Measurements from ENCODE around the gene CACHD1.

Gene CACHD1

DNA sequence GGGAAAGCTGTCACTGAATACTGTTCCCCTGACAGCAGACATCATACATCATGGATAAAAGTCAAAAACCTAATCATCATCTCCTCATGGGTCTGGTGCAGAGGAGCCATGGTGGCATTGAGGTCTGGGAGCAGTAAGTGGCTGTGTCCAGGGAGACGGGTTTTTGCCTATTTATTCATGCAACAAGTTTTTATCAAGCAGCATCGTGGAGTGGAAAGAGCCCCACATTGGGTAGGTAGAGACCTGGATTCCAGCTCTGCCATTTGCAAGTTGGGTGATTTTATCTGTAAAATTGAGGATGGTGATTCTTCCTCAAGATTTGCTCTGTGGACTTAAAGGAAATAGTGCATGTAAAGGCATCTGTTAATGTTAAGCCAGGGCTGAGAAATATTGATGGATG lies 4.2 kb downstream of the CACHD1 start:
- DNase-seq, result no peak

DNA sequence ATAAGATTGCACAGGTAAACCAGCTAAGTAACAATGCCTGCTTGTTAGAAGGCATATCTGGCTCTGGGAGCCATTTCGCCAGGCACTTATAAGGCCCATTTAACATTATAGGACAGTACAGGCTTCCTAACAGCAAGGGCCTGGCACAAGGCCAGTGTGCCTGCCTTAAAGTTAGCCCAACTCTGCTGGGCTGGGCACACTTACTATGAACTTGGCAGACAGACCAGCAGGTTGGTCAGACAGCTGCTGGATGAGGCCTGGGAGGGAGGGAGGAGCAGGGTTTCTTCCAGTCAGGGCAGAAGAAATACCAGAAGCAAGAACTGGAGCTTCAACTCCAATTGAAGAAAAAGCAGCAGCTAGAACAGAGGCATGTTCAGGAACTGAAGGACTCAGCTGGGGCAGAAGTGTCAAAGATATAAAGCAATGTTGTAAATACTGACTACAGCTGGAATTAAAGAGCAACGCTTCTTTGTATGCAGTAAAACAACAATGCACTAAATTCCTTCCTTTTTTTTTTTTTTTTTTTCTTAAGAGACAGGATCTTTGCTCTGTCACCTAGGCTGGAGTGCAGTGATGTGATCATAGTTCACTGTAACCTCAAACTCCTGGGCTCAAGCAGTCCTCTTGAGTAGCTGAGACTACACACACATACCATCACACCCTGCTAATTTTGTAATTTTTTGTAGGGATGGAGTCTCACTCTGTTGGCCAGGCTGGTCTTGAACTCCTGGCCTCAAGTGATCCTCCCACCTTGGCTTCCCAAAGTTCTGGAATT lies 4.9 kb downstream of the CACHD1 start:
- DNase-seq, result no peak

DNA sequence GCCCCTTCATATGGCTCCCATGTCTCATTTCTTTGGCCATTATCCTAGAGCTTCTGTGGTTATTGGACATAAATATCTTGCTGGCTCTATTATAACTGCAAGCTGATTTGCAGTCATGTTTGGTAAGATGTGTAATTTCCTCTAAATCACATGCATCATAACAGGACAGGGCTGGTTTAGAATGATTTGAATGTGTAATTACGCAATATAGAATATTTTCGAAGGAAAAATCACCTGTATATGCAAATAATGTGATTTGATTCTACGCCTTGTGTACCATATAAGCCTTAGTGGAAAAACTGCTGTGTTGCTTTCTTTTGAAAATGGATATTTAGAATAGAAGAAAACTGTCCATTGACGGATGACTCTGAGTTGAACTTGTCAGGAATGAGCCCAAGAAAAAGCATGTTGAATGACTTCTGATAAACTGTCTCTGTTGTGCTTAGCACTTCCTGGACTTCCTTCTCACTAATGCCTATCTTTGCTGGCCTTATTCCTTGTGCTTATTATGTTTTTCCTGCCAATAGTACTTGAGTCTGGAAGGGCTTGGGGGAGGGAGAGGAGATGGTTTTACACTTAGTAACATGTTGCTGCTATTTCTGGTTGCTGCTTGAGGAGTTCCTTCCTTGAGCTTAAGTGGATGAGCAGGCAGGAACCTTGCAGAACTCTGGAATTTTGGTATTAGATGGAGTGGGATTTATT lies 6.5 kb downstream of the CACHD1 start:
- DNase-seq, result no peak

DNA sequence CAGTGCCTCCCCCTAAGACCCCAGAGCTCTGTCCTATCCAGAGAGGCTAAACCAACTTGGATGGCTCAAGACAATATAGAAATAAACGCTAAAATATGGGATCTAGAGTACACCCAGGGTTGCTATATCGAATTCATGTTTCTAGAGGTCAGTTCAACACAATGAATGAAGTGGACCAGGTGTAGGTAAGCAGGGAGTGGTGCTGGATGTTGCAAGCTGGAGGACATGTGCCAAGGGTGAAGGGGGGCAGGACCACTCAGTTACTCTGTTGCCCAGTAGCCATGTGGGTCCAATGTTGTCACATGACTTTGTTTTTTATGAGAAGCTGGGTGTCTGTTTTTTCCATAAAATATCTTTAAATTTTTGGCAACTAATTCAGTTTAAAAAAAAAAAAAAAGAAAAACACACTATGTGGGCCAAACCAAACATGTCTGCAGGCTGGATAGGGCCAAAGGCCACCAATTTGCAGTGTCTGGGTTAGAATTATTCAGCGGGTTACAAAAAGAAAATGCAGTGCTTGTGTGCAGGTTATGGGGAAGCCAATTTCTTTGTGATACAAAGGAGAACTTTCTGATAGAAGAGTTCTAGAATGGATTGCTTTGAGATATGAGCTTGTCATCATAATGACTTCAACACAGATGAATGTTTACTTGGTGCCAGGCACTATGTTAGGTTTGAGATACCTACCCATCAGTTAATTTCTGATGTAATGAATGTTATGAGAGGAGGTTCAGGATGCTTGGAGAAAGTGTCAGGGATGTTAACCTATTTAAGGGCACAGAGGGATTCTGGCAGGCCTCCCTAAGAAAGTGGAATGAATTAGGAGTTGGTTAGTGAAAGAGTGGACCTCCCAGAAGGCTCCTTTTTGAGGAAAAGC lies 8.9 kb downstream of the CACHD1 start:
- no peak for DNase-seq

DNA sequence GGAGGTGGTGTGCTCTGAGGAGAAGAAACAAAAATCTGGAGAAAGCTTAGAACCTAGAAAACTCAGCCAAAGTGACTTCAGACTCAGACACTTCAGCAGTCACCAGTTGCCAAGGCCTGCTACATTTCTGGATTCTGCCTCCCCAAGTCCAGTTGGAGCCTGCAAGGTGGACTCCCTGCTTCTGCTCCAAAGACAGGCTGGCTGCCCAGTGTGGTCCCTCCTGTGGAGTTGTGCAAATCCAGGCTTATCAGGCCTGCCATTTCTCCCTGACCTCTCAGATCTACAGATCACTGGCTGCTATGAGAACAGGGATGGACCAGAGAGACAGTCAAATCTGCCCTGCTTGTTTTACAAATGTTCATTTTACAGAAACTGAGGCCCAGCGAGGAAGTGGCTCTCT lies 9.9 kb downstream of the CACHD1 start:
- no peak for DNase-seq

DNA sequence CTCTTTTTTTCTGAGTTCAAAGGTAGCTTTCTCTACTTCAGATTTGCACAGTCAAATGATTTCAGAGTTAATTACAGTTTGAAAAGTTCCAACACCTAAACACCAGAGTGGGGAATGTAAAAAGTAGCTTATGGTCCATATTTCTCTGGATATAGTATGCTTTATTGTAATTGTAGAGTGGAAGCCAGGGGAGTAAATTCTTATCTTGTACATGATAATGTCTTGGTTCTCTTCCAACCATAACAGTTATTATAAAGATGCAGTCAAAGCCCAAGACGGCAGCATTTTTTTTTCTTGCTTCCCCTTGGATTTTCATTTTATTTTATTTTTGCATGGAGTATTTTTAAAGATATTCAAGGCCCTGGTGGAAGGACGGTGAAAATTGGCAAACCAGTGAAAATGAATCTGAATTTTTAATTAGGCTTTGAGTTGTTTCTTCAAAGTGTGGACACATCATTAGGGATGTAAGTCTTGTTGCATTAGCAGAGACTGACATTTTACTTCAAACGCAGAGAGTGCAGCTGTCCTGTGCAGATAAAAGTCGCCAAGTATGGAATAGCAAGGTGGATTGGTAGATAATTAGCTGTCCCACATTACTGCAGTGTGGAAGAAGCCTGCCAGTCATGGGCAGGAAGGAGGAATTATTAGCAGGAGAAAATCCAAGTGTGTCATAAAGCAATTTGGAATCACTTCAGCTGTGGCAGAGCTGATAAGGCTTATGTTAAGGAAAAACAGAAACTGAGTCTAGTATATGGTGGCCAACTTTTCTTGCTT lies 11.3 kb downstream of the CACHD1 start:
- DNase-seq, result no peak

DNA sequence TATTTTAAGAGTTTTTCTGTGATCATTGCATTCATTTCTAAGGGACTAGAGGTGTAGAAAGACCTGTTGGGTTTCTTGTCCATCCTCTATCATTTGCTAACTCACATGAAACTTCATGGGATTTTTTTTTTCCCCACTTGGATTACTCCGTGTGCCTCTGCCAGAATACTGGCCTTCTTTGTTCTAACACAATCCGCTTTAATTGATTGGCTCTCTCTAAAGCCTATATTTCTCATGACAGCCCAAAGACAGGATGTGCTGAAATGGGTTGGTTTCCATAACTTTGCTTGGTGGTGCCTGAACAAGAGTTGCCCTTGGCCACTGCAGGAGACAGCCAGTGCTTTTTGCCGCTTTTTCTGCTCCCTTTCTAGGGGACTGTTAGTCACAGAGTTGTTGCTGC lies 12.2 kb downstream of the CACHD1 start:
- DNase-seq, result no peak

DNA sequence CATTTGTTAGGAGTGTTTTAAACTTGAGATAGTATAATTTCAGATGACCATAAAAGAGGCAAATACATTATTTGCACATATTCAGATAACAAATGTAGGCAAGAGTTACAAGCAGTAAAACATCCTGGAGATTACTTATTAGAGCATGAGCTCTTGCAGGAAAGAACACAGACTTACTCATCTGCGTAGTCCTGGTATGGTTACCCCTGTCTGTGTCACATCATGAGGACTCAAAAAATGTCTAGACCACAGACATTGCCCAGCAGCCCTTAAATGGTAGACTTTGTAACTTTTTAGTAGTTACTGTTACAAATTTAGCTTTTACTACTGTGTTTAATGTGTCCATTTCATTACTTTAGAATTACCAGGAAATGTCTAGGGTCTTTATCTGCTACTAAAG lies 12.8 kb downstream of the CACHD1 start:
- DNase-seq, result no peak

DNA sequence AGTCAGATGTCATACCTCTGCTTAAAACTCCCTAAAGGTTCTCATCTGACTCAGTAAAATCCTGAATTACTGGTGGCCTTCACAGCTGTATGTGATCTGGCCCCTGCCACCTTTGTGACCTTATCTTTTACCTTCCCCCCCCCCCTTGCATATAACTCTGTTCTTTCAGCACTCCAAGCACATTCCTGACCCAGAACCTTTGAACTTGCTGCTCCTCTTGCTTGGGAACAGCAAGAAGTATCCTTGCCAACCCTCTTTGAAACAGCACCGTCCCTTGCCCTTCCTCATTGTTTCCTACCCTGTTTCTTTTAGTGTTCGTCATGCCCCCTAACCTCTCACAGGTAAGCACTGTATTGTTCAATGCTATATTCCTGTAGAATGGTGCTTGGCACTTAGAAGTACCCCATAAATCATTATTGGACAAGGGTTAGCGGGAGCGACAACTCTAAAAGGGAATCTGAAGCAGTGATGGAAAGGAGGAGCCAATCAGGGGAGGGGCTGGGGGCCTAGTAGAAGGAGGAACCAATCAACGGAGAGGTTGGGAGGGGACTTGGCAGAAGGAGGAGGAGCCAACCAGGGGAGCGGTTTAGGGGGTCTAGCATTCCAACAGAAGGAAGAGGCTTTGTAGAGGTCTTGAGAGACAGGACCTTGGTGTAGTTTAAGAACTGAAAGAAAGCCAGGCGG lies 13.9 kb downstream of the CACHD1 start:
- DNase-seq, result no peak

DNA sequence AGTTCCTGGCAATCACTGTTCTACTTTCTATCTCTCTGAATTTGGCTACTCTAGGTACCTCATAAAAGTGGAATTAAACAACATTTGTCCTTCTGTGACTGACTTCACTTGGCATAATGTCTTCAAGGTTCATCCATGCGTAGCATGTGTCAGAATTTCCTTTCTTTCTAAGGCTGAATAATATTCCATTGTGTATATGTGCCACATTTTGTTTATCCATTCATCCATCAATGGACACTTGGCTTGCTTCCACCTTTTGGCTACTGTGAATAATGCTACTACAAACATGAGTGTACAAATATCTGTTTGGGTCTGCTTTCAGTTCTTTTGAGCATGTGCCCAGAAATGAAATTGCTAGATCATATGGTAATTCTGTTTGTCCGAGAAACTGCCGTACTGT lies 14.7 kb downstream of the CACHD1 start:
- no peak for DNase-seq

DNA sequence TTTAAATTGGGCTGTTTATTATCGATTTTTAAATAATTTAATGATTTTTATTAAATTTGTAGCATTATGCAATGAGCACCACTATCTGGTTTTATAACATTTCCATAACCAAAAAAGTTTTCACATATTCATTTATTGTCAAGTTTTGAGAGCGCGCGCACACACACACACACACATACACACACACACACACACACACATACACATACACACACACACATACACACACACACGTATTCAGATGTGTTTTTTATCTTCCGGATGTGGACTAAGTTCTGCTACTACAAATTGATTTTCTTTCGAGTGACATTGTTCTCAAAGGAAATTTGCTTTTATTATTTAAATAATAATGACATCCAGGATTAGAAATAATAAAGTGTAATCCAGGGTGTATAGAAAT lies 16.3 kb downstream of the CACHD1 start:
- no peak for DNase-seq

DNA sequence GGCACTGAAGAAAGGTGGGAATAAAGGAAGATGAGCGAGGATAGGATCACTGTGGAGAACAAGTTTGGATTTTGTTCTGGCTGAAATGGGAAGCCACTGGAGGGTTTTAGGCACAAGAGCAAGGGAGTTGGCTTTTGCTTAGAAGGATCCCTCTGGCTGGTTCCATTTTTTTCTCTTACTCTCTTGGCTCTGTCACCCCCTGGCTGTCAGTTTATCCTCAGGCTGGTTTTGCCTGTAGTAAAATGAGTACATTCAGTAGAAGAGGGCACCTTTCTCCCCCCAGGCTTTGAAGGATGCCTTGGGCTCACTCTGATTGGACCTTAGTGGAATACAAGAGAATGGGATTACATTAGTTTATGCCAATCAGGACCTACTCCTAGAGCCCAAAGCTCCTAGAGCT lies 17.1 kb downstream of the CACHD1 start:
- DNase-seq, result no peak

DNA sequence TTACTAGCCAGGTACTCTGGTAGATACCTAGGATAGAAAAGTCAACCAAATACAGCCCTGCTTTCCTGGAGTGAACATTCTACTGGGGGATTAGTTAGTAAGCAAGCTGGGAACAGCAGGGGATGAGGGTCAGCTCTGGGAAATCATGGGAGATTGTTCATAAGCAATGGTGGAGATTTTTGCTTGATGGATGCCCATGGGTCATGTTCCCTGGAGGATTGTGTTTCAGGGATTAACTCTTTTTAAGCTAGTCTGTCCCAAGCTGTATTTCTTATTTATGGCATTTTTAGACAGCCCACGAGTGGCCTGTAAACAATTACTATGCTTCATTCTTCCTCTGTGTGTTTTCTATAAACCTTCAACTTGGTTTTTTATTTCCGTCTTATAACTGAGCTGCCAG lies 18.9 kb downstream of the CACHD1 start:
- no peak for DNase-seq

DNA sequence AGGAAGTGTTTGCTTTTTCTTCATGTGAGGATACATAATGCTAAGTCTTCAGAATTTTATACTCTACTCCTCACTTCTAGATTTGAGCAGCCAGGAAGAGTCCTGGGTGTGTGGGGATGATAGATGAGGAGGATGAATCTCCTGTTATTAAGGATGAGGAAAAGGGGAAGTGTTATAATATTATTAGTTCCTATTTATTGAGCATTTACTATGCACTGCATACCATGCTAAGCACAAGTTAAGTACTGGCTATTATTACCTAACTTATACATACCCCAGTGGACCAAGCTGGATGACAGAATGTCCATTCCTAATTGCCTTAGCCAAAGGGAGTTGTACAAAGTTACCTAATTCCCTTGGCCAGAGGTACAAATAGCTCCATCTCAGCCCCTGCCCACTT lies 19.8 kb downstream of the CACHD1 start:
- no peak for DNase-seq

DNA sequence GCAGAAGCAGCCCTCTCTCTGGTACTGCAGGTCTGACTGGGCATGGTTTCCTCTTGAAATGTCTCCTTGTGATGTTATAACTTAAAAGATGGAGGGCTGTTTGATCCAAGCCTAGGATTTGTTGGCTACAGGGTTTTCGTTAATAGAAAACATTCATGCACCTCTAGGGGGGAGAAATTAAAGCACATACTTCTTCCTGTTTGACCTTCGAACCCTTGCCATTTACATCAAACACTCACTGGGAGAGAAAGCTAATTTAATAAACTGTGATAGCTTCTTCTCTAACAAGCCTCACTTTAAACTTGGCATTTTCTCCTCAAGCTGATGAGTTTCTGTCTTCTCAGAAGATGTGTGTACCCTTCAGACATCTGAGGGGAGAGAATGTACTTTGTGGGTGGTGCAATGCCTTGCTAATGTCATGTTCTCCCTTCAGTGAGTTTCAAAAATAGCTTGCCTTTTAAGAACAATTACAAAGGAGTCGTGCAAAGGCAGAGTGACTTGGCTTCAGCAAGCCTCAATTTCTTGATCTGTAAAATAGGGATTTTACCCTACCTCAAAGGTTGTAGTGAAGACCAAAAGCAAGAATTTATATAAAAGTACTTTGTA lies 20.4 kb downstream of the CACHD1 start:
- no peak for DNase-seq

DNA sequence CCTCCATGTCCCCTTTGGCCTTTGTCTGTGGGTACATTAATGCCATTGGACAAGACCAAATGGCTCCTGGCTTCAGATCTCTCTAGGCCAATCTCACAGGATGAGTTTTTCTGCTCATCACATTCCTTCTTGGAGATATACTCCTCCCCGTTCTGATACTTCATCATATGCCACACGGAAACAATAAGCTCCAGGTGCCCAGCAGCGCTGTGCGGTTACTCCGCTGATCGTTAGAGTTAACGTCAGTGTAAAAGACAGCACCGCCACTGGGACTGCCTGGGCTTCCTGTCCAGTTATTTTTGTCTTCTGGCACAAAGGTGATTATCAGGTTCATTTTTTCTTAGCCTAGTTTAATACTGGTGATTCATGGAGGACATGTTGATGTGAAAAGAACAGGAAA lies 22.5 kb downstream of the CACHD1 start:
- no peak for DNase-seq

DNA sequence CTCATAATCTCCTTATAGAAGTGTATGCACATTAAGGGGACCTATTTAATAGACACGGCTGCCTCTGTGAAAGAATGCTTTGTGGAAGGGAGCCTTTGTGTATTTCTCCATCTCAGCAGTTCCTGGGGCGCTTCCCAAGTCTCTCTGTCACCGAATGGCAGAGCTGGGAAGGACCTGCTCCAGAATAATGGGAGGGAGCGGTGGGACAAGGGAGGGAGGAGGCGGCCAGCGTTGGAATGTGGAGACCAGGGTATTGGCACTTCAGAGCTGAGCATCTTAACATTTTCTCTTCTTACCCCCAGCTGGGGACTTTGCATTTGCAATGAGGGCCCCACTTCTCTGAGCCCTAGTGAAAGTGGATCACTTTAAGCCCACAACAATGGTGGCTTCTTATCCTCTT lies 23.9 kb downstream of the CACHD1 start:
- no peak for DNase-seq

DNA sequence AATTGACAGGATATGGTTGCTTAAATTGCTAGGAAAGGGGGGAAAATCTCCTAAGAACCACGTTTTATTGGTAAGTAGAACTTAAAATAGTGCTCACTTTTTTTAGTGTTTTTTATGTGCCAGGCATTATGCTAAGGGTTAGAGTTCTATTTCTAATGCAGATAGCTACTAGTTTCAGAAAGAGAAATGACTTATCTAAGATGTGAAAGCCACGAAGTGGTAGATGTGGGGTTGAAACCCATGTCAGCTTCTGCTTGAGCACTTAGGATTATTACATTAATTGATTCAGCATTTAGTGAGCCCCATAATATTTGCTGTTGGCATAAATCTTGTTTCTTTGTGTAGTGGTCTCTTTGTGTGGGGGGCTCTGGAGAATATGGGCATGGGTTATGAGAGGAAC lies 24.7 kb downstream of the CACHD1 start:
- DNase-seq, result no peak

DNA sequence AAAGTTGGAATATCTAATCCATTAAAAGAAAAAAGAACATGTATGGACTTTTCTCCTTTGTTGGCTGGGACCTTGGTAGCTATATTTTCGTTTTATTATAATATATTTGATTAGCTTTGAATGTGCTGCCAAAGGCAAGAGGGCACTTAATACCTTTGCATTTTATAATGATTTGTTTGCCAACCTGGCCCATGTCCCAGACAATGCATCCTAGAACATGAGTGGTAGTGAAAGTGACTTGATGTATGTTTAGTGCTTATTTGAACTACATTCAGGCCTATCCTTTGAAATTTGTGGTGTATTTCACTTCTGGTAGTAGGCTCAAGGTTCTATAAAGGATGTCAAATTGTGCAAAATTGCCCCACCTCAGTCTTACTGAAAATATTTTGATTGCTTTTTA lies 25.9 kb downstream of the CACHD1 start:
- DNase-seq, result no peak

DNA sequence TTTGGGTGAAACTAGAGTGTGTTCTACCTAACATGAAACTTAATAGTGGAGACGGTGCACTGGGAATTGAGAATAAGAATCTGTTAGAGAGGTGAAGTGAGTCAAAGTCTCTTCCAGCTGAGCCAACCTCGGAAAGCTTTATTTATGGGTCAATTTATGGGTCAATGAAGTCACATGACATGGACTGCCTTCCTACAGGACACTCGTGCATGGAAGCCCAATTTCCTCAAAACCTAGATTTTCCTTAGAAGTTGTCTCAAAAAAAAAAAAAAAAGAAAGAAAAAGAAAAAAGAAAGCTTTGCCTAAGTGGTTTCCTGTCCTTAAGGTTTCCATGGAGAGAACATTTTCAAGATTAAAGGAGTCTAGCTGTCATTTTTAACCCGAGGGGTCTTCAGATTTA lies 26.7 kb downstream of the CACHD1 start:
- DNase-seq, result no peak

DNA sequence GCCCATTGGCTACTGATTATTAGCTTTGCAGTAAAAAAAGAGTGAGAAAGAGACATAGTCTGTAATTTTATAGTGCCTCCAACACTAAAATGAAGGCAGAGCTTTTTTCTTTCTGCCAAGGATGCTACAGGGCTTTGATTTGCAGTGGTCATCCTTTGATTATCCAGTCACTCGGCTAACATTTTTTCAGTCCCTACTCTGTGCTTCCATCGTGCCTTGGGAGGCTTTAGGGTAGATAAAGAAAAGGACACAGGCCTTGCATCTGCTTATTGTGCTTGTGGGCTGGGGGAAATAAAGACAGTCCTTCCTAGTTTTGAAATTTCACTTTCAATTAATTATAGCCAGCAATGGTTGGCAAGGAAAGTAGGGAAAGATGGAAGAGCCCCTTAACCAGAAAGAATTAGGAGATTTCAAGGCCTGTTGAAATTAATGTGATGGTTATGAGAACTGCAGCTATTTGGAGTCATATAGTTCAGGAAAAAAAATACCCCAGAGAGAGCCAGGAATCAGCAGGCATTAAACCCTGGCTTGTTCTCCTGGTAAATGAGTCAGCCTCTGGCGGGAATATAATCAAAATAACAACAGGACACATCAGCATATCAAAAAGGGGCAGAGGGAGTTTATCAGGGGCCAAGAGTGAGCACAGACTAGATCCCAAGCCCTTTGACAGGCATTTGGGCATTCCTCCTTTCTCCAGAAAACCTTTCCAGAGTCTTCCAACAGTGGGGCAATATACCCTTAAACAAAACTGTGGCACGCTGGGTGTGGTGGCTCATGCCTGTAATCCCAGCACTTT lies 27.4 kb downstream of the CACHD1 start:
- no peak for DNase-seq
